GM19452 (cell line): ENCODE data around the gene ADAP1.

Experiments used
- ATAC-seq: cut with Tn5 transposase; IDR thresholded peaks from one replicate; pipeline ENCODE4 v1.9.1; 2021; ENCODE audit not compliant: unreplicated experiment

ADAP1 gene

GRCh38 chr7:988963-989529, 34.6 kb upstream of the ADAP1 start:
- ATAC-seq = no peak

- ATAC-seq = no peak
Measured at GRCh38 chr7:988426-988911, 34.0 kb upstream of the ADAP1 start.

GRCh38 chr7:987909-988308, 33.4 kb upstream of the ADAP1 start:
- no peak for ATAC-seq

GRCh38 chr7:986766-987751, 32.6 kb upstream of the ADAP1 start:
- ATAC-seq = no peak

- ATAC-seq = no peak
Measured at GRCh38 chr7:985915-986741, 31.6 kb upstream of the ADAP1 start.

GRCh38 chr7:985127-985416, 30.6 kb upstream of the ADAP1 start:
- no peak for ATAC-seq

GRCh38 chr7:984361-985126, 30.1 kb upstream of the ADAP1 start:
- no peak for ATAC-seq

GRCh38 chr7:983616-984071, 29.2 kb upstream of the ADAP1 start:
- no peak for ATAC-seq

- ATAC-seq = no peak
Measured at GRCh38 chr7:983004-983615, 28.6 kb upstream of the ADAP1 start, which contains the start of gene CYP2W1. TSS of gene CYP2W1 (plus strand) at chr7:983181. CDS start at chr7:983212, 31 bp downstream.

- no peak for ATAC-seq
Measured at GRCh38 chr7:982511-983003, 28.1 kb upstream of the ADAP1 start.

- no peak for ATAC-seq
Measured at GRCh38 chr7:981793-982510, 27.5 kb upstream of the ADAP1 start.

GRCh38 chr7:979886-980571, 25.5 kb upstream of the ADAP1 start:
- ATAC-seq = no peak

GRCh38 chr7:979151-979550, 24.7 kb upstream of the ADAP1 start:
- no peak for ATAC-seq

GRCh38 chr7:978416-979091, 24.1 kb upstream of the ADAP1 start:
- ATAC-seq = no peak

GRCh38 chr7:978049-978346, 23.5 kb upstream of the ADAP1 start:
- no peak for ATAC-seq

- no peak for ATAC-seq
Measured at GRCh38 chr7:977326-978048, 23.0 kb upstream of the ADAP1 start.

GRCh38 chr7:976901-977325, 22.4 kb upstream of the ADAP1 start:
- no peak for ATAC-seq
